ENCODE measurements around the gene SRCAP. TPM values are rescaled to one million over a fixed set of nuclear protein-coding genes. Genes with fewer than 3 reads are reported as not detected.

The SRCAP gene
- total RNA-seq, 2 experiments from 2014 or later = 70.8 to 73.5 TPM

- ChIA-PET POLR2A (interaction anchor here (0.7 to 1.0 kb wide), 2 partner anchors 10 to 34 kb away, joined by 3 to 5 read pairs; partner anchors contain the start of gene PRR14), CTCF (interaction anchor here (1.2 to 4.7 kb wide), 4 partner anchors 10 to 231 kb away, joined by 5 to 43 read pairs (median 10); partner anchors contain the start of genes DCTPP1 and PRR14)
Observed at GRCh38 chr16:30660424-30661261, 38.3 kb upstream of the SRCAP start.

- POLR2A ChIA-PET = no interaction called here
- CTCF ChIA-PET = interaction anchor here (2.2 to 4.7 kb wide), 2 partner anchors 33 to 233 kb away, joined by 7 to 43 read pairs; partner anchors contain the start of gene DCTPP1
Observed at GRCh38 chr16:30662449-30662848, 36.5 kb upstream of the SRCAP start.

GRCh38 chr16:30663038-30663437 lies 35.9 kb upstream of the SRCAP start:
- CTCF ChIA-PET = interaction anchor here (0.6 to 2.0 kb wide), 3 partner anchors 24 to 276 kb away, joined by 3 to 6 read pairs (median 4); no protein-coding TSS in a partner anchor
- POLR2A ChIA-PET = no interaction called here

GRCh38 chr16:30663820-30664219 lies 35.2 kb upstream of the SRCAP start:
- POLR2A ChIA-PET = interaction anchor here (0.5 kb wide), 1 partner anchor 25 kb away, joined by 3 read pairs; no protein-coding TSS in a partner anchor

DNA sequence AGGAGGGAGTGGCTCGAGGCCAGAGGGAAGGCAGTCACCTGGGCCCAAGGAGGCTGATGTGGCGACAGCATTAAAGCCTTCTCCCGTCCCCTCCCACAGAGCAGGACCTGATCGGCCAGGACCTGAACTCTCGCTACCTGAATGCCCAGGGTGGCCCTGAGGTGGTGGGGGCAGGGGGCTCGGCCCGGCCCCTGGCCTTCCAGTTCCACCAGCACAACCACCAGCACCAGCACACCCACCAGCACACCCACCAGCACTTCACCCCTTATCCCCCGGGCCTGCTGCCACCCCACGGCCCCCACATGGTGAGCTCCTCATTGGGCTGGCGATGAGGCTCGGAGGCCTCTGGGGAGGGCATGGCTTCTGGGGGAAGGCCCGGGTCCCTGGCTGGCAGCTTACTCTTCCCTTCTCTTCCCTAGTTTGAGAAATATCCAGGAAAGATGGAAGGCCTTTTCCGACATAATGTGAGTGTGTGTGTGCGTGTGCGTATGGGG lies 34.3 kb upstream of the SRCAP start:
- POLR2A ChIA-PET = no interaction called here
- CTCF ChIA-PET = interaction anchor here (0.6 to 2.0 kb wide), 3 partner anchors 23 to 49 kb away, joined by 3 to 6 read pairs (median 4); no protein-coding TSS in a partner anchor

More at GRCh38 chr16:30663820-30664219, 35.2 kb upstream of the SRCAP start:
- CTCF ChIA-PET = interaction anchor here (0.6 to 2.0 kb wide), 3 partner anchors 23 to 50 kb away, joined by 3 to 6 read pairs (median 4); no protein-coding TSS in a partner anchor

GRCh38 chr16:30665155-30665829 lies 33.7 kb upstream of the SRCAP start:
- POLR2A ChIA-PET = no interaction called here

DNA sequence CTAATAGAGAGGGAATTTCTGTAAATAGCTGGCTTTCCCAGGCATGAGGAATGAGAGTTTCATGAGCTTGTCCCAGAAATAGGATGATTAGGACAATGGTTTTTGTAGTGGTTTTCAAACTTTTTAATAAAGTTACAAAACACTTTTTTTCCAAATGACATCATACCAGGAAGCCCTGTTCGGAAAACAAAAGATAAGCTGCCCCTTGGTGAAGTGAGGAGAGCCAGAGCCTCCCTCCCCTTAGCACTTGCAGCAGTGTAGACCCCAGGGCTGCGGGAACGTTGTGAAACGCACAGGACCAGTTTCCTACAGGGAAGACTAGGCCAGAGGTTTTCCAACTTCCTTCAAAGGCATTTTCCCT lies 33.2 kb upstream of the SRCAP start:
- CTCF ChIA-PET = no interaction called here

More at GRCh38 chr16:30665155-30665829, 33.7 kb upstream of the SRCAP start:
- CTCF ChIA-PET = interaction anchor here (1.3 kb wide), 1 partner anchor 29 kb away, joined by 3 read pairs; no protein-coding TSS in a partner anchor

GRCh38 chr16:30666681-30667080 lies 32.3 kb upstream of the SRCAP start:
- ChIA-PET CTCF (interaction anchor here (0.6 to 1.5 kb wide), 2 partner anchors 27 to 277 kb away, joined by 3 to 4 read pairs; no protein-coding TSS in a partner anchor), POLR2A (no interaction called here)

More for the DNA sequence above, 33.2 kb upstream of the SRCAP start:
- POLR2A ChIA-PET = no interaction called here

- POLR2A ChIA-PET = no interaction called here
- CTCF ChIA-PET = interaction anchor here (0.6 to 1.5 kb wide), 2 partner anchors 26 to 278 kb away, joined by 3 to 4 read pairs; no protein-coding TSS in a partner anchor
Observed at GRCh38 chr16:30667361-30667905, 31.5 kb upstream of the SRCAP start.

DNA sequence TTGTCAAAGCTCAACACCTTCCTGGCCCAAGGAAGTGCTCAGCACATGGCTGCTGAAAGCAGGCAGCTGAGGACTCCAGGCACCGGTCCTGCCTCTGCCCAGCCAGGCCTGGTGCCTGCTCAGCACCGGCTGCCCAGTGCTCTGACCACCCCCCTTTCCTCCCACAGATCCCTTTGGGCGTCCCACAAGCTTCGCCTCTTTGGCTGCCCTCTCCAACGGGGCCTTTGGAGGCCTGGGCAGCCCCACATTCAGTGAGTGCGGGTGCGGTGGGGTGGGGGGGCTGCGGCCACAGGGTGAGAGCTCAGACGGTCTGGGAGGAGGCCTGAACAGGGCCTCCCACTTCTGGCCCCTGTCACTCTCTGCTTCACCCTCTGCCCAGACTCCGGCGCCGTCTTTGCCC lies 30.6 kb upstream of the SRCAP start:
- CTCF ChIA-PET = no interaction called here
- POLR2A ChIA-PET = no interaction called here

GRCh38 chr16:30669026-30669902 lies 29.7 kb upstream of the SRCAP start:
- ChIA-PET POLR2A (no interaction called here), CTCF (no interaction called here)

DNA sequence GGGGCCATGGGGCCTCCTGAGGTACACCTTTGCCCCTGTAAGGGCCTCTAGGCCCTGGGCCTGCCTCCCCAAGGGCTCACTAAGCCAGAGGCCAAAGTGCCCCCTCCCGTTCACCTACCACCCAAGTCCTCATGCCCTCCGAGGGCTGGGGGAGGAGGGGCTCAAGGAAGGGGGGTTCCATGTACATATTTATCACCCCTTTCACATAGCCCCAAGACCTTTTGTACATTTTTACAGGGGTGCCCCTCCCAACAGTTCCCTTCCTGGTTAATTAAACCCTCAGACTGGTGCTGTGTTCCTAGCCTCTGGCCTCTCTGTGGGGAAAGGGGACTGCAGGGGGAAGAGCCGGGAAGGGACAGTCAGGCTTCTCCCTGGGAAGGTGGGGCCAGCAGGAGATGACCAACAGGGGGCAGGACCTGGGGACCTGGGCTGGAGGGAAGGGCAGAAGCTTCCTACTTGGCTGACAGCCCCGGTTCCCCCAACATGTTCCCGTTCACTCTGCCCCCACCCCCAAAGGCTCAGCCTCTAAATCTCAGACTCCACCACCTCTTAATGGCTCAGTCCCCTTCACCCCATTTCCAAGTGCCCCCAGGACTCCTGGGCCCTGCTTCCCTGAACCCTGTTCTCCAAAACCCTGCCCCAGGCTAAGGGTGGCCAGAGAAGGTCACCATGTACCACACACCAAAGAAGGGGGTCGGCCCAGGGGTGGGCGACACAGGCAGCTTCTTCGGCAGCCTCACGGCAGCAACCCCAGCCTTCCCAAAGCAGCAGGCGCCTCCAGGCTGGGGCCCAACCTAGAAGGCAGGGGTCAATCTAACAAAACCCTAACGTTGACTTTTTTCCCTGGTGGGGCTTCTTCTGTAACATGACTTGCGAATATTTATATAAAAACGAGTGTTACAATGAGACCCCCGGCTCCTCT lies 28.8 kb upstream of the SRCAP start:
- POLR2A ChIA-PET = no interaction called here

DNA sequence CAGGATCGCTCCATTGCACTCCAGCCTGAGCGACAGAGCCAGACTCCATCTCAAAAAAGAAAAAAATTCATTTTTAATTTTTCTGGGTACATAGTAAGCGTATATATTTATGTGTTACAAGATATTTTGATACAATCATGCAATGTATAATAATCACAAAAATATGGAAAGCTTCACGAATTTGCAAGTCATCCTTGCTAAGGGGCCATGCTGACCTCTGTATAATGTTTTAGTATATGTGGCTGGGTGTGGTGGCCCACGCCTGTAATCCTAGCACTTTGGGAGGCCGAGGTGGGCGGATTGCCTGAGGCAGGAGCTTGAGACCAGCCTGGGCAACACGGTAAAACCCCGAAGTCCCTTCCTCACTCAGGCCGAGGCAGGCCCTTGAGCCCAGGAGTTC lies 23.8 kb upstream of the SRCAP start:
- ChIA-PET CTCF (interaction anchor here (0.9 kb wide), 1 partner anchor 61 kb away, joined by 4 read pairs; no protein-coding TSS in a partner anchor), POLR2A (no interaction called here)

More for the DNA sequence above, 28.8 kb upstream of the SRCAP start:
- CTCF ChIA-PET = no interaction called here

GRCh38 chr16:30677931-30678585 lies 20.9 kb upstream of the SRCAP start:
- ChIA-PET POLR2A (no interaction called here), CTCF (interaction anchor here (0.9 to 1.9 kb wide), 2 partner anchors 16 to 19 kb away, joined by 3 to 4 read pairs; no protein-coding TSS in a partner anchor)

DNA sequence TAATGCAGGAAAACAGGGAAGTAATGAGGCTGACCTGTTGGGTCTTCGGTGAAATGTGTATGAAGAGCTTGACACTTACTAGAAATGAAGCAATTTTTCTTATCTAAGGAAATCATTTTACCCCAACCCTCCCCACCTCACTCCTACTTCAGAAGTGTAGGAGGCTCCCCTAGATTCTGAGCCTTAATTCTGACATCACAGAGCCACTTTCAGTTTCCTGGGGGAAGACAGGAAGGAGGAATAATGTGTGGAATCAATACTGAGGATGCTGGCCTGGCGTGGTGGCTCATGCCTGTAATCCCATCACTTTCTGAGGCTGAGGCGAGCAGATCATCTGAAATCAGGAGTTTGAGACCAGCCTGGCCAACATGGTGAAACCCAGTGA lies 20.4 kb upstream of the SRCAP start:
- CTCF ChIA-PET = interaction anchor here (0.9 to 1.9 kb wide), 2 partner anchors 15 to 19 kb away, joined by 3 to 4 read pairs; no protein-coding TSS in a partner anchor
- POLR2A ChIA-PET = no interaction called here

- CTCF ChIA-PET = interaction anchor here (1.2 kb wide), 1 partner anchor 13 kb away, joined by 4 read pairs; no protein-coding TSS in a partner anchor
- POLR2A ChIA-PET = no interaction called here
Observed at GRCh38 chr16:30680326-30680725, 18.6 kb upstream of the SRCAP start.

GRCh38 chr16:30688701-30689100 lies 10.3 kb upstream of the SRCAP start:
- ChIA-PET CTCF (interaction anchor here (1.0 kb wide), 1 partner anchor 60 kb away, joined by 4 read pairs; no protein-coding TSS in a partner anchor), POLR2A (interaction anchor here (0.6 kb wide), 1 partner anchor 25 kb away, joined by 3 read pairs; no protein-coding TSS in a partner anchor)

Measured in activated CD8-positive, alpha-beta memory T cell treated with anti-CD3 and anti-CD28 coated beads for 36 hours (primary cell).